NCI-H1694 (cell line): ENCODE measurements around the gene FRG2.
"Not testable (repeated sequence)": the region's sequence is repeated elsewhere in the genome, so short reads cannot be mapped to it uniquely, and the experiment has no call there.

Source experiments
- DNase-seq: peaks from one replicate; lab custom pipeline; 2025; lab: John Stamatoyannopoulos, UW

The FRG2 gene

GRCh38 chr4:190027156-190027555 is at the start of gene FRG2:
Gene FRG2, minus strand, starts transcription at chr4:190027256. Its CDS starts 52 bp downstream, at chr4:190027204.
- not testable (repeated sequence) for DNase-seq

- DNase-seq: not testable (repeated sequence)
These were observed 41.3 kb upstream of the FRG2 start for GRCh38 chr4:190068351-190068750.

GRCh38 chr4:190064805-190065204 is 37.7 kb upstream of the FRG2 start:
- not testable (repeated sequence) for DNase-seq

GRCh38 chr4:190064342-190064741 is 37.3 kb upstream of the FRG2 start, which contains the start of gene DBET:
Gene DBET, plus strand, starts transcription at chr4:190064502.
- not testable (repeated sequence) for DNase-seq

GRCh38 chr4:190058997-190059396 is 31.9 kb upstream of the FRG2 start:
- DNase-seq: not testable (repeated sequence)

- not testable (repeated sequence) for DNase-seq
These were observed 22.6 kb upstream of the FRG2 start for GRCh38 chr4:190049378-190050239.

GRCh38 chr4:190047627-190048026 is 20.6 kb upstream of the FRG2 start:
- not testable (repeated sequence) for DNase-seq

GRCh38 chr4:190040873-190041272 is 13.8 kb upstream of the FRG2 start:
- DNase-seq: not testable (repeated sequence)

- not testable (repeated sequence) for DNase-seq
These were observed 10.8 kb upstream of the FRG2 start for GRCh38 chr4:190037704-190038388.

- DNase-seq: not testable (repeated sequence)
These were observed 4.2 kb upstream of the FRG2 start for GRCh38 chr4:190031264-190031663.

- not testable (repeated sequence) for DNase-seq
These were observed 4.3 kb downstream of the FRG2 start for GRCh38 chr4:190022614-190023281.

GRCh38 chr4:190021973-190022372 is 5.1 kb downstream of the FRG2 start:
- not testable (repeated sequence) for DNase-seq

- DNase-seq: no peak
These were observed 6.0 kb downstream of the FRG2 start for GRCh38 chr4:190020790-190021717.

- DNase-seq: not testable (repeated sequence)
These were observed 7.1 kb downstream of the FRG2 start for GRCh38 chr4:190019859-190020463.

- no peak for DNase-seq
These were observed 7.8 kb downstream of the FRG2 start for GRCh38 chr4:190019023-190019858.

GRCh38 chr4:190018201-190018920 is 8.7 kb downstream of the FRG2 start:
- no peak for DNase-seq

GRCh38 chr4:190017357-190018200 is 9.5 kb downstream of the FRG2 start:
- no peak for DNase-seq
